ENCODE measurements around the gene BRD7.

DNA sequence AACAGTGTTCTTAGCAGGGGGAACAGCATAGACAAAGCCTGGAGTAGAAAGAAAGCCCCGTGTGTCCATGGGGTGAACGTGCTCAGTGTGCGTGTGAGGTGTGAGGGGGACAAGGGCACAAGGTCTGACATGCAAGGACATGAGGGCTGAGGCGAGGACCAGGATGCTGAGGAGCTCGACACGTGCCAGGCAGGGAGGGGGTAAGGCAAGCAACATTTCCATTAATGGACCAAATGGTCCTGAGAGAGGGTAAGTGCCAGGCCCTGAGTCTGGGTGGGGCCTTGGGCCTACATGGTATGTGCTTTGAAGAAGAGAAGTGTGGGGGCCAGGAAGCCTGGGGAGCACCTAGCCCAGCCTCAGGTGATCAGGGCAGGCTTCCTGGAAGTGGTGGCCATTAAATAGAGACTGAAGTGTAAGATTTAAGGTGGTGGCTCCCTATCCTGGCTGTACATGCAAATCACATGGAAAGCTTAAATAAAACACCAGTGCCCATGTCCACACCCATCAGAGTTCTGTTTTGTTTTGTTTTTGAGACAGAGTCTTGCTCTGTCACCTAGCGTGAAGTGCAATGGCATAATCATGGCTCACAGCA is 73.2 kb downstream of the BRD7 start:
- TF ChIP-seq, protein P1, sequence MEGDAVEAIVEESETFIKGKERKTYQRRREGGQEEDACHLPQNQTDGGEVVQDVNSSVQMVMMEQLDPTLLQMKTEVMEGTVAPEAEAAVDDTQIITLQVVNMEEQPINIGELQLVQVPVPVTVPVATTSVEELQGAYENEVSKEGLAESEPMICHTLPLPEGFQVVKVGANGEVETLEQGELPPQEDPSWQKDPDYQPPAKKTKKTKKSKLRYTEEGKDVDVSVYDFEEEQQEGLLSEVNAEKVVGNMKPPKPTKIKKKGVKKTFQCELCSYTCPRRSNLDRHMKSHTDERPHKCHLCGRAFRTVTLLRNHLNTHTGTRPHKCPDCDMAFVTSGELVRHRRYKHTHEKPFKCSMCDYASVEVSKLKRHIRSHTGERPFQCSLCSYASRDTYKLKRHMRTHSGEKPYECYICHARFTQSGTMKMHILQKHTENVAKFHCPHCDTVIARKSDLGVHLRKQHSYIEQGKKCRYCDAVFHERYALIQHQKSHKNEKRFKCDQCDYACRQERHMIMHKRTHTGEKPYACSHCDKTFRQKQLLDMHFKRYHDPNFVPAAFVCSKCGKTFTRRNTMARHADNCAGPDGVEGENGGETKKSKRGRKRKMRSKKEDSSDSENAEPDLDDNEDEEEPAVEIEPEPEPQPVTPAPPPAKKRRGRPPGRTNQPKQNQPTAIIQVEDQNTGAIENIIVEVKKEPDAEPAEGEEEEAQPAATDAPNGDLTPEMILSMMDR (IDR thresholded peaks at IDR 0.05) = no peak
- no peak for TF ChIP-seq POLR2A (IDR thresholded peaks at IDR 0.05)

Measured in transverse colon (tissue), 3 donors.